ENCODE measurements around the gene WDFY1.

The WDFY1 gene

DNA sequence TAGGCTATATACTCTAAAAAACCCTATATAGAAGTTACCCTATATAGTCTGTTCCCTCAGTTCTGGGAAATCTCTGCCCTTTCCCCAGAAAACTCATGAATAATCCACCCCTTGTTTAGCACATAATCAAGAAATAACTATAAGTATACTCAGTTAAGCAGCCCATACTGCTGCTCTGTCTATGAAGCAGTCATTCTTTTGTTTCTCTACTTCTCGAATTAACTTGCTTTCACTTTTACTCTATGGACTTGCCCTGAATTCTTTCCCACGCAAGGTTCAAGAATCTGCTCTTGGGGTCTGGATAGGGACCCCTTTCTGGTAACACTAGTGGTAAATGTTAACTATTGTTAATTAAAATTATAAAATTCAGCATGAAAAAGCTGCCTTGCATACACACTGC, 90.4 kb downstream of the WDFY1 start (continued):
- TF ChIP-seq, protein P1, sequence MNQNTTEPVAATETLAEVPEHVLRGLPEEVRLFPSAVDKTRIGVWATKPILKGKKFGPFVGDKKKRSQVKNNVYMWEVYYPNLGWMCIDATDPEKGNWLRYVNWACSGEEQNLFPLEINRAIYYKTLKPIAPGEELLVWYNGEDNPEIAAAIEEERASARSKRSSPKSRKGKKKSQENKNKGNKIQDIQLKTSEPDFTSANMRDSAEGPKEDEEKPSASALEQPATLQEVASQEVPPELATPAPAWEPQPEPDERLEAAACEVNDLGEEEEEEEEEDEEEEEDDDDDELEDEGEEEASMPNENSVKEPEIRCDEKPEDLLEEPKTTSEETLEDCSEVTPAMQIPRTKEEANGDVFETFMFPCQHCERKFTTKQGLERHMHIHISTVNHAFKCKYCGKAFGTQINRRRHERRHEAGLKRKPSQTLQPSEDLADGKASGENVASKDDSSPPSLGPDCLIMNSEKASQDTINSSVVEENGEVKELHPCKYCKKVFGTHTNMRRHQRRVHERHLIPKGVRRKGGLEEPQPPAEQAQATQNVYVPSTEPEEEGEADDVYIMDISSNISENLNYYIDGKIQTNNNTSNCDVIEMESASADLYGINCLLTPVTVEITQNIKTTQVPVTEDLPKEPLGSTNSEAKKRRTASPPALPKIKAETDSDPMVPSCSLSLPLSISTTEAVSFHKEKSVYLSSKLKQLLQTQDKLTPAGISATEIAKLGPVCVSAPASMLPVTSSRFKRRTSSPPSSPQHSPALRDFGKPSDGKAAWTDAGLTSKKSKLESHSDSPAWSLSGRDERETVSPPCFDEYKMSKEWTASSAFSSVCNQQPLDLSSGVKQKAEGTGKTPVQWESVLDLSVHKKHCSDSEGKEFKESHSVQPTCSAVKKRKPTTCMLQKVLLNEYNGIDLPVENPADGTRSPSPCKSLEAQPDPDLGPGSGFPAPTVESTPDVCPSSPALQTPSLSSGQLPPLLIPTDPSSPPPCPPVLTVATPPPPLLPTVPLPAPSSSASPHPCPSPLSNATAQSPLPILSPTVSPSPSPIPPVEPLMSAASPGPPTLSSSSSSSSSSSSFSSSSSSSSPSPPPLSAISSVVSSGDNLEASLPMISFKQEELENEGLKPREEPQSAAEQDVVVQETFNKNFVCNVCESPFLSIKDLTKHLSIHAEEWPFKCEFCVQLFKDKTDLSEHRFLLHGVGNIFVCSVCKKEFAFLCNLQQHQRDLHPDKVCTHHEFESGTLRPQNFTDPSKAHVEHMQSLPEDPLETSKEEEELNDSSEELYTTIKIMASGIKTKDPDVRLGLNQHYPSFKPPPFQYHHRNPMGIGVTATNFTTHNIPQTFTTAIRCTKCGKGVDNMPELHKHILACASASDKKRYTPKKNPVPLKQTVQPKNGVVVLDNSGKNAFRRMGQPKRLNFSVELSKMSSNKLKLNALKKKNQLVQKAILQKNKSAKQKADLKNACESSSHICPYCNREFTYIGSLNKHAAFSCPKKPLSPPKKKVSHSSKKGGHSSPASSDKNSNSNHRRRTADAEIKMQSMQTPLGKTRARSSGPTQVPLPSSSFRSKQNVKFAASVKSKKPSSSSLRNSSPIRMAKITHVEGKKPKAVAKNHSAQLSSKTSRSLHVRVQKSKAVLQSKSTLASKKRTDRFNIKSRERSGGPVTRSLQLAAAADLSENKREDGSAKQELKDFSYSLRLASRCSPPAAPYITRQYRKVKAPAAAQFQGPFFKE (tag by site-specific recombination; IDR thresholded peaks at IDR 0.05; ENCODE audit: borderline replicate concordance), result no peak
- TF ChIP-seq ZNF549 (tag by site-specific recombination; IDR thresholded peaks at IDR 0.05), result no peak
- TF ChIP-seq, protein P2, sequence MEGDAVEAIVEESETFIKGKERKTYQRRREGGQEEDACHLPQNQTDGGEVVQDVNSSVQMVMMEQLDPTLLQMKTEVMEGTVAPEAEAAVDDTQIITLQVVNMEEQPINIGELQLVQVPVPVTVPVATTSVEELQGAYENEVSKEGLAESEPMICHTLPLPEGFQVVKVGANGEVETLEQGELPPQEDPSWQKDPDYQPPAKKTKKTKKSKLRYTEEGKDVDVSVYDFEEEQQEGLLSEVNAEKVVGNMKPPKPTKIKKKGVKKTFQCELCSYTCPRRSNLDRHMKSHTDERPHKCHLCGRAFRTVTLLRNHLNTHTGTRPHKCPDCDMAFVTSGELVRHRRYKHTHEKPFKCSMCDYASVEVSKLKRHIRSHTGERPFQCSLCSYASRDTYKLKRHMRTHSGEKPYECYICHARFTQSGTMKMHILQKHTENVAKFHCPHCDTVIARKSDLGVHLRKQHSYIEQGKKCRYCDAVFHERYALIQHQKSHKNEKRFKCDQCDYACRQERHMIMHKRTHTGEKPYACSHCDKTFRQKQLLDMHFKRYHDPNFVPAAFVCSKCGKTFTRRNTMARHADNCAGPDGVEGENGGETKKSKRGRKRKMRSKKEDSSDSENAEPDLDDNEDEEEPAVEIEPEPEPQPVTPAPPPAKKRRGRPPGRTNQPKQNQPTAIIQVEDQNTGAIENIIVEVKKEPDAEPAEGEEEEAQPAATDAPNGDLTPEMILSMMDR (tag by site-specific recombination; IDR thresholded peaks at IDR 0.05), result no peak
- TF ChIP-seq, protein P3, sequence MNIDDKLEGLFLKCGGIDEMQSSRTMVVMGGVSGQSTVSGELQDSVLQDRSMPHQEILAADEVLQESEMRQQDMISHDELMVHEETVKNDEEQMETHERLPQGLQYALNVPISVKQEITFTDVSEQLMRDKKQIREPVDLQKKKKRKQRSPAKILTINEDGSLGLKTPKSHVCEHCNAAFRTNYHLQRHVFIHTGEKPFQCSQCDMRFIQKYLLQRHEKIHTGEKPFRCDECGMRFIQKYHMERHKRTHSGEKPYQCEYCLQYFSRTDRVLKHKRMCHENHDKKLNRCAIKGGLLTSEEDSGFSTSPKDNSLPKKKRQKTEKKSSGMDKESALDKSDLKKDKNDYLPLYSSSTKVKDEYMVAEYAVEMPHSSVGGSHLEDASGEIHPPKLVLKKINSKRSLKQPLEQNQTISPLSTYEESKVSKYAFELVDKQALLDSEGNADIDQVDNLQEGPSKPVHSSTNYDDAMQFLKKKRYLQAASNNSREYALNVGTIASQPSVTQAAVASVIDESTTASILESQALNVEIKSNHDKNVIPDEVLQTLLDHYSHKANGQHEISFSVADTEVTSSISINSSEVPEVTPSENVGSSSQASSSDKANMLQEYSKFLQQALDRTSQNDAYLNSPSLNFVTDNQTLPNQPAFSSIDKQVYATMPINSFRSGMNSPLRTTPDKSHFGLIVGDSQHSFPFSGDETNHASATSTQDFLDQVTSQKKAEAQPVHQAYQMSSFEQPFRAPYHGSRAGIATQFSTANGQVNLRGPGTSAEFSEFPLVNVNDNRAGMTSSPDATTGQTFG (tag by site-specific recombination; IDR thresholded peaks at IDR 0.05; ENCODE audit: borderline replicate concordance), result no peak
- no peak for TF ChIP-seq IKZF3 (tag by site-specific recombination; IDR thresholded peaks at IDR 0.05)
- no peak for TF ChIP-seq ZFP37 (tag by site-specific recombination; IDR thresholded peaks at IDR 0.05)
- TF ChIP-seq ZNF10 (tag by site-specific recombination; IDR thresholded peaks at IDR 0.05), result no peak

DNA sequence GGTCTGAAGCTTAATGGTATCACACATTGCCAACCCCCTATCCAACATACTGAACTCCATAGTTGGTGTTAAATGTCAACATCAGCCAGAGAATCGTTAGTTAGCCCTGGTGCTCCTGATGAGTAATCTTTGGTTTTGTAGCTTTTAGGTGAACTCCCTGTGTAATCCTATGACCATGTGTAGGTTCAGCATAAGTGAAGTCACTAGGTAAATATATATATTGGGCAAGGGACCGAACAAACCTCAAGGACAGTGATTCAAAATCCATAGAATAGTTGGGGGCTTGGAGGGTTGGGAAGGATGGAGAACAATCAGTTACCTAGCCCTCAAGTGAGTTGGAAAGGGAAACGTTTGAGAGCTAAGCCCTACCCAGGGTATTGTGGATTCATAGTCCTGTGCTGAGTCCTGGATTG, 91.7 kb downstream of the WDFY1 start:
- Histone ChIP-seq H3K36me3 (ENCODE audit: control insufficient read depth in 2 of 2, insufficient read depth in 1 of 2, low read length in 2 of 2) (peaks cover 0 to under 1% of the 10 kb centered on the region in 2 experiments; a peak in 2 of 3 replicates), H3K9me3 (ENCODE audit: control insufficient read depth, insufficient read depth, low read depth, low read length) (no peaks in the 10 kb centered on the region), H3K4me1 (ENCODE audit: control insufficient read depth, insufficient read depth, low read length) (no peaks in the 10 kb centered on the region), H3K27ac (ENCODE audit: extremely low read depth, low read depth, low read length) (no peak overlapping the region), H3K4me3 (ENCODE audit: low read depth, low read length) (no peak overlapping the region)
- ChIA-PET POLR2A (no interaction called here), CTCF (interaction anchor here (0.6 to 0.8 kb wide), 3 partner anchors 46 to 127 kb away, joined by 3 to 4 read pairs (median 3); no protein-coding TSS in a partner anchor)
- no peak for TF ChIP-seq ZFHX2 (tag by site-specific recombination; conservative IDR thresholded peaks at IDR 0.05)
- no peak for TF ChIP-seq ZEB2 (tag by site-specific recombination; IDR thresholded peaks at IDR 0.05)
- no peak for TF ChIP-seq ZNF24 (tag by site-specific recombination; IDR thresholded peaks at IDR 0.05)
- no peak for TF ChIP-seq ZNF677 (tag by site-specific recombination; IDR thresholded peaks at IDR 0.05)
- TF ChIP-seq ZNF768 (tag by site-specific recombination; IDR thresholded peaks at IDR 0.05), result no peak
- TF ChIP-seq ZNF324 (tag by site-specific recombination; IDR thresholded peaks at IDR 0.05), result no peak
- TF ChIP-seq GLIS1 (tag by site-specific recombination; IDR thresholded peaks at IDR 0.05), result no peak
- TF ChIP-seq, protein P1 (tag by site-specific recombination; IDR thresholded peaks at IDR 0.05; ENCODE audit: borderline replicate concordance), result no peak
